Measurements from ENCODE around the gene RUNDC1.
"Not testable (repeated sequence)": the region's sequence is repeated elsewhere in the genome, so short reads cannot be mapped to it uniquely, and the experiment has no call there.

The RUNDC1 gene

GRCh38 chr17:42967925-42968324, 12.4 kb upstream of the RUNDC1 start:
- Histone ChIP-seq H3K27ac (no peak overlapping the region), H3K36me3 (ENCODE audit: insufficient read depth, low read length) (peaks cover under 1% of the 10 kb centered on the region; the same call in 1 of the 2 replicates), H3K9me3 (ENCODE audit: low read depth, low read length) (no peaks in the 10 kb centered on the region), H3K9ac (ENCODE audit: insufficient read length) (no peak overlapping the region), H3K4me3 (no peak overlapping the region)
- TF ChIP-seq POLR2AphosphoS5 (IDR thresholded peaks at IDR 0.05; ENCODE audit: borderline replicate concordance, low read depth, low read length) (no peak), FOXP2 (optimal IDR thresholded peaks at IDR 0.05; ENCODE audit: control extremely low read depth, extremely low read length, insufficient read depth) (no peak), EZH2 (IDR thresholded peaks at IDR 0.05) (no peak)
- no peak for DNase-seq (ENCODE audit: low read depth, low spot score)

DNA sequence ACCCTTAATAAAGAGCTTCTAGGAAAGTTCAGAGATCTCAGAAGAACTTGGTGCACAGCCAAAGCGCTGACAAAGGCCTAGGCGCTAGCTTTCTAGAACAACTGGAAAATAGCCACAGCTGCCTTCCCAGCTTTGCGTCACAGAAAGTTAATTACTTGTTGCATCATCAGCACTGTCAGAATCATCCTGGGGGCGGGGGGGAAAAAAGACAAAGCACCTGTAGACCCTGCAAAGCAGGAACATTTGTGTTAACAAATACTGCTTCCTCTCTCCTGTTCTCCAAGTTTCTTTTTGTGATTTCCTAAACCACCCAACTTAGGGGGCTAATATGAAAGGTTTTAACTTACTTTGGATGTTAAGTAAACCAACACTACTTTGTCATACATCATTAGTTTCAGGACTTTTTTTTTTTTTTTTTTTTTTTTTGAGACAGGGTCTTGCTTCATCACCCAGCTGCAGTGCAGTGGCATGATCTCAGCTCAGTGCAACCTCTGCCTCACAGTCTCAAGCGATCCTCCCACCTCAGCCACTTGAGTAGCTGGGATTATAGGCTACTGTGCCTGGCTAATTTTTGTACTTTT, 11.3 kb upstream of the RUNDC1 start:
- peak overlapping the region; percentile 19 for H3K9ac ChIP-seq (ENCODE audit: insufficient read length)
- peak overlapping the region; percentile 67 for H3K27ac ChIP-seq
- H3K9me3 ChIP-seq (ENCODE audit: low read depth, low read length), result no peaks in the 10 kb centered on the region
- H3K4me3 ChIP-seq, result no peak overlapping the region
- DNase-seq (ENCODE audit: low read depth, low spot score), result no peak
- H3K36me3 ChIP-seq (ENCODE audit: insufficient read depth, low read length), result no peaks in the 10 kb centered on the region
- TF ChIP-seq EZH2 (IDR thresholded peaks at IDR 0.05) (no peak), POLR2AphosphoS5 (IDR thresholded peaks at IDR 0.05; ENCODE audit: borderline replicate concordance, low read depth, low read length) (no peak), FOXP2 (optimal IDR thresholded peaks at IDR 0.05; ENCODE audit: control extremely low read depth, extremely low read length, insufficient read depth) (no peak)

- Histone ChIP-seq H3K27ac (no peak overlapping the region), H3K9me3 (ENCODE audit: low read depth, low read length) (no peaks in the 10 kb centered on the region), H3K4me3 (no peak overlapping the region), H3K36me3 (ENCODE audit: insufficient read depth, low read length) (no peaks in the 10 kb centered on the region), H3K9ac (ENCODE audit: insufficient read length) (no peak overlapping the region)
- TF ChIP-seq FOXP2 (optimal IDR thresholded peaks at IDR 0.05; ENCODE audit: control extremely low read depth, extremely low read length, insufficient read depth) (no peak), POLR2AphosphoS5 (IDR thresholded peaks at IDR 0.05; ENCODE audit: borderline replicate concordance, low read depth, low read length) (no peak), EZH2 (IDR thresholded peaks at IDR 0.05) (no peak)
- DNase-seq (ENCODE audit: low read depth, low spot score), result no peak
These were observed 8.8 kb upstream of the RUNDC1 start for GRCh38 chr17:42971589-42971988.

DNA sequence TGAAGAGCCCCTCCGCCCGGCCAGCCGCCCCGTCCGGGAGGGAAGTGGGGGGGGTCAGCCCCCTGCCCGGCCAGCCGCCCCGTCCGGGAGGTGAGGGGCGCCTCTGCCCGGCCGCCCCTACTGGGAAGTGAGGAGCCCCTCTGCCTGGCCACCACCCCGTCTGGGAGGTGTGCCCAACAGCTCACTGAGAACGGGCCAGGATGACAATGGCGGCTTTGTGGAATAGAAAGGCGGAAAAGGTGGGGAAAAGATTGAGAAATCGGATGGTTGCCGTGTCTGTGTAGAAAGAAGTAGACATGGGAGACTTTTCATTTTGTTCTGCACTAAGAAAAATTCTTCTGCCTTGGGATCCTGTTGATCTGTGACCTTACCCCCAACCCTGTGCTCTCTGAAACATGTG, 7.0 kb upstream of the RUNDC1 start:
- H3K36me3 ChIP-seq (ENCODE audit: insufficient read depth, low read length); H3K9me3 ChIP-seq (ENCODE audit: low read depth, low read length); H3K9ac ChIP-seq (ENCODE audit: insufficient read length); DNase-seq (ENCODE audit: low read depth, low spot score); H3K27ac ChIP-seq; H3K4me3 ChIP-seq: not testable (repeated sequence)

- H3K27ac ChIP-seq, result no peak overlapping the region
- no peaks in the 10 kb centered on the region for H3K36me3 ChIP-seq (ENCODE audit: insufficient read depth, low read length)
- H3K9ac ChIP-seq (ENCODE audit: insufficient read length), result no peak overlapping the region
- no peak overlapping the region for H3K4me3 ChIP-seq
- DNase-seq (ENCODE audit: low read depth, low spot score), result no peak
- TF ChIP-seq POLR2AphosphoS5 (IDR thresholded peaks at IDR 0.05; ENCODE audit: borderline replicate concordance, low read depth, low read length) (no peak), FOXP2 (optimal IDR thresholded peaks at IDR 0.05; ENCODE audit: control extremely low read depth, extremely low read length, insufficient read depth) (no peak), EZH2 (IDR thresholded peaks at IDR 0.05) (no peak)
- H3K9me3 ChIP-seq (ENCODE audit: low read depth, low read length), result no peaks in the 10 kb centered on the region
These were observed 5.1 kb upstream of the RUNDC1 start for GRCh38 chr17:42975265-42975664.

DNA sequence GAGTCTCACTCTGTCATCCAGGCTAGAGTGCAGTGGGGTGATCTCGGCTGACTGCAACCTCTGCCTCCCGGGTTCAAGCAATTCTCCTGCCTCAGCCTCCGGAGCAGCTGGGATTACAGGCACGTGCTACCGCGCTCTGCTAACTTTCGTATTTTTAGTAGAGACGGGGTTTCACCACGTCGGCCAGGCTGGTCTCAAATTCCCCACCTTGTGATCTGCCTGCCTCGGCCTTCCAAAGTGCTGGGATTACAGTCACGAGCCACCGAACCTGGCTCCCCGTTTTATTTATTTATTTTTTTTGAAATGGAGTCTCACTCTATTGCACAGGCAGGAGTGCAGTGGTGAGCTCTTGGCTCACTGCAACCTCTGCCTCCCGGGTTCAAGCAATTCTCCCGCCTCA, 4.7 kb upstream of the RUNDC1 start:
- not testable (repeated sequence) for H3K4me3 ChIP-seq; DNase-seq (ENCODE audit: low read depth, low spot score); H3K27ac ChIP-seq; H3K9ac ChIP-seq (ENCODE audit: insufficient read length); H3K9me3 ChIP-seq (ENCODE audit: low read depth, low read length); H3K36me3 ChIP-seq (ENCODE audit: insufficient read depth, low read length)

DNA sequence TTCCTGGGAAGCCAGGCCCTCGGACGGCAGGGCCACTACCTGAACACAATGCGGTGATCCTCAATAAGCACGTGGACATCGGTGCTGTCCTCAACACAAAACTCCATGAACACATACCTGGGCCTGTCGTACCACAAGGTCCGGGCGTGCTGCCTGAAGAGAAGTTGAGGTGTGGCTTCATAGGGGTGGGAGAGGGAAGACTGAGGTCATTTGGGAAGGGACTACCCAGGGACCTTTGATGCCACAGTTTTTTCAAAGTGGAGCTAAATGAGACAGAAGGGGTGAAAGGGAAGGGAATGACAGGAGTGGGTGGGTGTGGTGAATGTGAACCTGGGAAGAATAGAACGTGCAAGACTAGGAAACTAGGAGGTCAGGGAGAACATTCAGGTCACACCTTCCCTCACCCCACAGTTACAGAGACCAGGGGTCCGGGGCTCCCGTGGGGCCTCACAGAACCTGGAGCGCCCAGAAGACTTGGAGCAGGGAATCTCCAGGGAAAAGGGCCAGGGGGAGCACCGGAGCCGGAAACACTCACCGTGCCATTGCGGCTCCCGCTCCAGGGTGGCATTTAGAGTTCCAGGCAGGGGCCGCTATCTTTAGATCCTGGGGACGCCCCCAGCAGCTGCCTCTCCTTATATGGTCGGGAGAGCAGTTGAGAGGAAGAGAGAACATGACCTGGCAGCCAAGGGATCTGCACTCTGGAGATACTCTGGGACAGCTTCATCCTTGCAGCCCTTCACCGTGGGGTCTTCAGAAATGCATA, 673 bp upstream of the RUNDC1 start, which contains the start of gene PTGES3L:
PTGES3L (minus strand) TSS at position 570 of the 763 bp plus-strand sequence; CDS start at position 543, 27 bp downstream.
- Histone ChIP-seq H3K4me3 (peak within 1 kb of the TSS; percentile 81), H3K27ac (no peak within 1 kb of the TSS; the same call in 1 of the 2 replicates), H3K9ac (ENCODE audit: insufficient read length) (peak within 1 kb of the TSS; percentile 76), H3K9me3 (ENCODE audit: low read depth, low read length) (no peaks in the 10 kb centered on the region), H3K36me3 (ENCODE audit: insufficient read depth, low read length) (0 out of 2 replicates have a peak, but pooled peaks cover 3% of the 10 kb centered on the region)
- no peak for TF ChIP-seq EZH2 (IDR thresholded peaks at IDR 0.05)
- no peak for TF ChIP-seq POLR2AphosphoS5 (IDR thresholded peaks at IDR 0.05; ENCODE audit: borderline replicate concordance, low read depth, low read length)
- DNase-seq (ENCODE audit: low read depth, low spot score), result no peak

DNA sequence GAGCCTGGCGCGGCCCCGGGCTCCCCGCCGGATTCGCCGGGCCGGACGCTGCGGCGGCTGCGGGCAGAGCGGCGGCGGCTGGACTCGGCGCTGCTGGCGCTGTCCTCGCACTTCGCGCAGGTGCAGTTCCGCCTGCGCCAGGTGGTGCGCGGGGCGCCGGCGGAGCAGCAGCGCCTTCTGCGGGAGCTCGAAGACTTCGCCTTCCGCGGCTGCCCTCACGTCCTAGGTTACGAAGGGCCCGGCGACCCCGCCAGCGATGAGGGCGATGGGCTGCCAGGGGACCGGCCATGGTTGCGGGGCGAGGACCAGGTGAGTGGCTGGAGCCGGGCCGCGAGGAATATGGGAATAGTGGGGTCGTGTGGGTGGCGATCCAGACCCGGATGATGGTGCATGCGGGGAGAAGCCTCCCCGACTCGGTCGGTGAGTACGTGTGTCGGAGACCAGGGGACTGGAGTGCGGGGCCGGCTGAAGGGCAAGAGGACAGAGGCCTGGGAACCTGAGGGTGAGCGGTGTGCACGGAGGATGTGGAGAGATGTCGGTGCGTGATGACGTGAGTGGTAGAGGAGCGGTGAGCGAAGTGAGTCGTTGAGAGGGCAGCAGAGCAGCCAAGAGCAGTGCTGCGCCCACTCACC, 517 bp downstream of the RUNDC1 start:
- DNase-seq (ENCODE audit: low read depth, low spot score), result no peak
- peak overlapping the region; percentile 76 for H3K9ac ChIP-seq (ENCODE audit: insufficient read length)
- no peak for TF ChIP-seq POLR2AphosphoS5 (IDR thresholded peaks at IDR 0.05; ENCODE audit: borderline replicate concordance, low read depth, low read length)
- TF ChIP-seq EZH2 (IDR thresholded peaks at IDR 0.05), result no peak
- no peak for TF ChIP-seq FOXP2 (optimal IDR thresholded peaks at IDR 0.05; ENCODE audit: control extremely low read depth, extremely low read length, insufficient read depth)
- no peak overlapping the region for H3K27ac ChIP-seq
- H3K4me3 ChIP-seq, result peak overlapping the region; percentile 81
- H3K9me3 ChIP-seq (ENCODE audit: low read depth, low read length), result no peaks in the 10 kb centered on the region
- 0 out of 2 replicates have a peak, but pooled peaks cover 3% of the 10 kb centered on the region for H3K36me3 ChIP-seq (ENCODE audit: insufficient read depth, low read length)
